SU-DHL-6 (cell line): ENCODE data around the gene KRTAP13-2.

ENCODE experiments used
- H2AFZ ChIP-seq: fragments of 200-600 bp; sonication (generic); 2 replicates; pipeline ENCODE4 v1.6.1; 2014; ENCODE audit warnings: low read depth, mild to moderate bottlenecking, moderate library complexity, mixed read lengths, antibody characterized with exemption, low read length; ENCODE audit not compliant: severe bottlenecking
- H3F3A ChIP-seq: fragments of 200-600 bp; shearing (Covaris generic); 2 replicates; pipeline ENCODE4 v1.6.0; 2016; ENCODE audit warnings: antibody characterized with exemption, mild to moderate bottlenecking; ENCODE audit not compliant: insufficient read depth
- H3K27ac ChIP-seq: fragments of 200-600 bp; sonication (generic); 2 replicates; pipeline ENCODE4 v1.5.1; 2016; ENCODE audit warnings: low read depth, mild to moderate bottlenecking, low read length, moderate library complexity, mixed read lengths
- H3K27me3 ChIP-seq: fragments of 200-600 bp; sonication (generic), shearing (Covaris generic); 2 replicates; pipeline ENCODE4 v1.6.0; 2014; ENCODE audit warnings: mild to moderate bottlenecking, low read length
- H3K36me3 ChIP-seq: fragments of 200-600 bp; sonication (generic); 2 replicates; pipeline ENCODE4 v1.6.1; 2014; ENCODE audit warnings: mild to moderate bottlenecking, low read length, mixed read lengths
- H3K4me2 ChIP-seq: fragments of 300-600, 200-600 bp; shearing (Covaris generic), sonication (generic); 2 replicates; pipeline ENCODE4 v1.6.0; 2014; ENCODE audit warnings: low read length, low read depth, mild to moderate bottlenecking; ENCODE audit not compliant: poor library complexity, severe bottlenecking
- H3K4me3 ChIP-seq: fragments of 200-600 bp; sonication (generic); 2 replicates; pipeline ENCODE4 v1.5.1; 2014; ENCODE audit warnings: antibody characterized with exemption, low read length, mild to moderate bottlenecking, mixed read lengths; ENCODE audit not compliant: insufficient read depth, poor library complexity, severe bottlenecking
- H3K79me2 ChIP-seq: fragments of 200-600 bp; sonication (generic); 2 replicates; pipeline ENCODE4 v1.6.1; 2014; ENCODE audit warnings: mild to moderate bottlenecking, low read length, moderate library complexity; ENCODE audit not compliant: insufficient read depth
- H3K9ac ChIP-seq: fragments of 200-600 bp; sonication (generic); 2 replicates; pipeline ENCODE4 v1.7.0; 2014; ENCODE audit warnings: mild to moderate bottlenecking, low read length
- H3K9me2 ChIP-seq: fragments of 200-600 bp; sonication (generic); replicated peaks from 2 replicates; pipeline ENCODE4 v1.6.1; 2014; ENCODE audit warnings: low read length; ENCODE audit not compliant: insufficient read depth
- H3K9me3 ChIP-seq: fragments of 200-600 bp; sonication (generic); 2 replicates; pipeline ENCODE4 v1.6.1; 2014; ENCODE audit warnings: low read length, mixed read lengths; ENCODE audit not compliant: insufficient read depth
- H4K20me1 ChIP-seq: fragments of 200-600 bp; sonication (generic); 2 replicates; pipeline ENCODE4 v1.6.1; 2014; ENCODE audit warnings: low read depth, mild to moderate bottlenecking, antibody characterized with exemption, low read length, moderate library complexity, mixed read lengths
- EZH2phosphoT487 ChIP-seq: fragments of 200-600 bp; sonication (generic), shearing (Covaris generic); conservative IDR thresholded peaks from 2 replicates; pipeline ENCODE4 v1.6.1; 2018; ENCODE audit warnings: mild to moderate bottlenecking, antibody characterized with exemption, low read length, moderate library complexity, mixed read lengths
- TF ChIP-seq, protein P1 (sequence below): fragments of 200-600 bp; sonication (generic); IDR thresholded peaks from one replicate; pipeline ENCODE4 v1.5.1; 2017; ENCODE audit warnings: antibody characterized with exemption, mild to moderate bottlenecking, low read length, moderate library complexity; ENCODE audit not compliant: insufficient read depth, poor library complexity, severe bottlenecking

The KRTAP13-2 gene

GRCh38 chr21:30372139-30372770 lies at the start of gene KRTAP13-2:
KRTAP13-2 (minus strand) TSS chr21:30372271; CDS start chr21:30372213, 58 bp downstream.
- no peak within 1 kb of the TSS for H3K9ac ChIP-seq
- H3K36me3 ChIP-seq, result no peaks in the 10 kb centered on the region
- no peaks in the 10 kb centered on the region for H3F3A ChIP-seq
- no peaks in the 10 kb centered on the region for H3K27me3 ChIP-seq
- H3K27ac ChIP-seq, result no peak within 1 kb of the TSS
- no peak within 1 kb of the TSS for H2AFZ ChIP-seq
- H3K4me3 ChIP-seq, result no peak within 1 kb of the TSS
- H3K79me2 ChIP-seq, result no peaks in the 10 kb centered on the region
- no peaks in the 10 kb centered on the region for H3K9me3 ChIP-seq
- H4K20me1 ChIP-seq, result no peaks in the 10 kb centered on the region
- TF ChIP-seq, protein P1, sequence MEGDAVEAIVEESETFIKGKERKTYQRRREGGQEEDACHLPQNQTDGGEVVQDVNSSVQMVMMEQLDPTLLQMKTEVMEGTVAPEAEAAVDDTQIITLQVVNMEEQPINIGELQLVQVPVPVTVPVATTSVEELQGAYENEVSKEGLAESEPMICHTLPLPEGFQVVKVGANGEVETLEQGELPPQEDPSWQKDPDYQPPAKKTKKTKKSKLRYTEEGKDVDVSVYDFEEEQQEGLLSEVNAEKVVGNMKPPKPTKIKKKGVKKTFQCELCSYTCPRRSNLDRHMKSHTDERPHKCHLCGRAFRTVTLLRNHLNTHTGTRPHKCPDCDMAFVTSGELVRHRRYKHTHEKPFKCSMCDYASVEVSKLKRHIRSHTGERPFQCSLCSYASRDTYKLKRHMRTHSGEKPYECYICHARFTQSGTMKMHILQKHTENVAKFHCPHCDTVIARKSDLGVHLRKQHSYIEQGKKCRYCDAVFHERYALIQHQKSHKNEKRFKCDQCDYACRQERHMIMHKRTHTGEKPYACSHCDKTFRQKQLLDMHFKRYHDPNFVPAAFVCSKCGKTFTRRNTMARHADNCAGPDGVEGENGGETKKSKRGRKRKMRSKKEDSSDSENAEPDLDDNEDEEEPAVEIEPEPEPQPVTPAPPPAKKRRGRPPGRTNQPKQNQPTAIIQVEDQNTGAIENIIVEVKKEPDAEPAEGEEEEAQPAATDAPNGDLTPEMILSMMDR, result no peak
- H3K9me2 ChIP-seq, result no peaks in the 10 kb centered on the region
- H3K4me2 ChIP-seq, result no peak within 1 kb of the TSS

DNA sequence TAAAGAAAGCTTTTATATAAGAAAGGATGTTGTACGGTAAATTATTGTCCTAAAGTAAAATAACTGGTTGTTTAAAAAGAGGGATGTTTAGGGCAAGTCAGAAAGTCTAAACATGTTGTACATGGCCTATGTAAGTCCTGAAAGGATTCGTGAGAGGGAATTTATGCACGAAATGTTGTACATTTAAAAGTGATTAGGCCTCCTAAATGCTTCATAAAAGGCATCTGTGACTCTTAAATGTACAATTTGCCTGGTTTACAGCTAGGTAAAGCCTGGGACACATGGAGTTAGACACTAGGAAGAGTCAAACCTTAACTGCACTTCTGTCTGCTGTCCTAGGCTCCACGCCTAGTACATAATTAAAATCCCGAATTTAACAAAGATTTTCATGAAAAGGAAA lies 43.9 kb upstream of the KRTAP13-2 start:
- TF ChIP-seq, protein P1, result no peak
- TF ChIP-seq EZH2phosphoT487, result no peak
- no peaks in the 10 kb centered on the region for H3K9me2 ChIP-seq
- no peak overlapping the region for H2AFZ ChIP-seq

DNA sequence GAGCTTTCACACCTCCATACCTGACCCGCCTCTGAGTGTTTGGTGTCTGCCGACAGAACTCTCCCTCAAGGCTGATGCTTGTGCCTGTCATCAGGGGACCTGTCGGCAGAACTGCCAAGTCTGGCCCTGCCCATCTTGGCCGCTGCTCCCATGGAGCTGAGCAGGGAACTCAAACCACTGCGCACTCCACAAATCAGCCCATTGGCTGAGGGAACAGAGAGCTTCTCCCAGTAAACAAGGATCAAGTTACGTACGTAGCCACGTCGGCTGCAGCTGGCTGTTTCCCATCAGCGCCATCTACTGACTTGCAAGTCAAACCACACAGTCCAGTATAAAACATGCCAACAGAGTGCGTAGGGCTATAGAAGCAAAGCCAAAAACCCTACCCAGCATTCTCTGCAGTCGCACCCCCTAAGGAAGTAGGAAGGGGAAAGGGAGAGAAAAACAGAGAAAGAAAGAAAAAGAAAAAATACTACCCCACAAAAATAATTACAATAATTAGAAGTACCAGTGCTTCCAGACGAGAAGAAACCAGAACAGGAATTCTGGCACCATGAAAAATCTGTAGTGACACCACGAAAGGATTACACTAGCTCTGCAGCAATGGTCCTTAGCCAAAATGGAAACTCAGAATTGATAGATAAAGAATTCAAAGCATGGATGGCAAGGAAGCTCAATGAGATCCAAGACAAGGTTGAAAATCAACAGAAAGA lies 36.9 kb upstream of the KRTAP13-2 start:
- peak overlapping the region; percentile 68 for H2AFZ ChIP-seq
- H3K9me2 ChIP-seq, result no peaks in the 10 kb centered on the region
- no peaks in the 10 kb centered on the region for H3K9me3 ChIP-seq
- no peaks in the 10 kb centered on the region for H4K20me1 ChIP-seq
- no peaks in the 10 kb centered on the region for H3F3A ChIP-seq
- TF ChIP-seq EZH2phosphoT487, result no peak
- TF ChIP-seq, protein P1, result peak; percentile 43
- H3K4me2 ChIP-seq, result peak overlapping the region; percentile 3
- no peaks in the 10 kb centered on the region for H3K79me2 ChIP-seq
- no peaks in the 10 kb centered on the region for H3K36me3 ChIP-seq
- H3K27me3 ChIP-seq, result no peaks in the 10 kb centered on the region
- no peak overlapping the region for H3K27ac ChIP-seq
- no peak overlapping the region for H3K9ac ChIP-seq
- no peak overlapping the region for H3K4me3 ChIP-seq

More for the DNA sequence above, 43.9 kb upstream of the KRTAP13-2 start:
- H3K4me3 ChIP-seq, result no peak overlapping the region
- no peaks in the 10 kb centered on the region for H4K20me1 ChIP-seq
- H3K4me2 ChIP-seq, result no peak overlapping the region
- H3K27me3 ChIP-seq, result no peaks in the 10 kb centered on the region
- no peaks in the 10 kb centered on the region for H3F3A ChIP-seq
- H3K27ac ChIP-seq, result no peak overlapping the region
- no peaks in the 10 kb centered on the region for H3K79me2 ChIP-seq
- no peaks in the 10 kb centered on the region for H3K36me3 ChIP-seq
- H3K9me3 ChIP-seq, result peaks cover 8% of the 10 kb centered on the region; the same call in 1 of the 2 replicates
- H3K9ac ChIP-seq, result no peak overlapping the region
